Gastrocnemius medialis (tissue), 4 donors: ENCODE results near the gene OTOA.

Experiments
- CTCF ChIP-seq, 5 experiments: fragments of 450-650 bp in 3 of 5; fragments of 200-600 bp in 2 of 5; sonication (generic) in 2 of 5; IDR thresholded peaks in 4 of 5; conservative IDR thresholded peaks in 1 of 5; 1 replicate in 4 of 5; 2 replicates in 1 of 5; pipeline ENCODE4 v1.5.1; 2016 to 2019; ENCODE audit warnings: antibody characterized with exemption in 5 of 5, mild to moderate bottlenecking in 3 of 5, moderate library complexity in 3 of 5
- POLR2A ChIP-seq, 2 donors: fragments of 450-650 bp; IDR thresholded peaks; one replicate each; pipeline ENCODE4 v1.6.1; 2017; ENCODE audit warnings: antibody characterized with exemption in 2 of 2, mild to moderate bottlenecking in 2 of 2, moderate library complexity in 2 of 2

DNA sequence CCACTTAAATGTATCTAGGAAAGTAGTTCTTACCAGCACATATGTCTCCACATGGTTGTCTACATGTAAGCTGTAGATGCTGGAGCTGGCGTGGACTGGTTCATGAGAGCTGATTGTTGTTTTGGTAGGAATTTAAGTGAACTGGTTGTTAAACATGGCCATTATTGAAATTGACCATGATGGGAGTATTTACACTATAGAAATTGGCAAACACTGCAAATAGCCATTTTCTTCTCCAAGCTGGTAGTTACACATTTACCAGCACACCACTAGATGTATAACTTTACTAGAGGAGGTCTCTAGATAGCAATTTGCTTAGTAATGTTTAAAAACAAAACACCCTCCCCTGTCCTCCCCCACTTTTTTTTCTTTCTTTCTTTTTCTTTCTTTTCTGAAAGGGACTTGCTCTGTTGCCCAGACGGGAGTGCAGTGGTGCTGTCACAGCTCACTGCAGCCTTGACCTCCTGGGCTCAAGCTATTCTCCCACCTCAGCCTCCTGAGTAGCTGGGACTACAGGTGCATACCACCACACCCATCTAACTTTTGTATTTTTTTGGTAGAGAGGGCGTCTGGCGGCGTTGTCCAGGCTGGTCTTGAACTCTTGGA, 35.5 kb upstream of the OTOA start:
- TF ChIP-seq POLR2A (IDR thresholded peaks at IDR 0.05) (no peak), CTCF (IDR thresholded peaks at IDR 0.05 in 4 of 5, conservative IDR thresholded peaks at IDR 0.05 in 1 of 5) (no peak)
